Stimulated activated CD8-positive, alpha-beta memory T cell treated with anti-CD3 and anti-CD28 coated beads, Interleukin-12 subunit alpha, Interleukin-12 subunit beta, amount 100 ng/mL, for 24 hours (primary cell): Measurements from ENCODE around the gene SMARCD2.
"Not testable (repeated sequence)": the region's sequence is repeated elsewhere in the genome, so short reads cannot be mapped to it uniquely, and the experiment has no call there.

Experiments
- DNase-seq: peaks from one replicate; pipeline ENCODE4 v3.0.0-alpha.2; 2020; ENCODE audit errors: extremely low read depth

SMARCD2 gene

GRCh38 chr17:63842540-63843386, at the start of gene SMARCD2:
Gene SMARCD2 (minus strand): TSS chr17:63842685. CDS start chr17:63842674, 11 bp downstream.
- peak; percentile 96 for DNase-seq

GRCh38 chr17:63889026-63889848, 46.8 kb upstream of the SMARCD2 start:
- not testable (repeated sequence) for DNase-seq

GRCh38 chr17:63885119-63885518, 42.6 kb upstream of the SMARCD2 start:
- DNase-seq: not testable (repeated sequence)

GRCh38 chr17:63882626-63883126, 40.2 kb upstream of the SMARCD2 start:
- not testable (repeated sequence) for DNase-seq

- DNase-seq: no peak
Observed at GRCh38 chr17:63881935-63882601, 39.6 kb upstream of the SMARCD2 start, which contains the start of gene GH2. Gene GH2 (minus strand): TSS chr17:63881944. CDS start chr17:63881801, 143 bp downstream.

- not testable (repeated sequence) for DNase-seq
Observed at GRCh38 chr17:63881337-63881736, 38.9 kb upstream of the SMARCD2 start.

GRCh38 chr17:63880706-63881105, 38.2 kb upstream of the SMARCD2 start:
- no peak for DNase-seq

- not testable (repeated sequence) for DNase-seq
Observed at GRCh38 chr17:63878413-63878812, 35.9 kb upstream of the SMARCD2 start.

- DNase-seq: not testable (repeated sequence)
Observed at GRCh38 chr17:63874693-63875092, 32.2 kb upstream of the SMARCD2 start.

GRCh38 chr17:63874061-63874626, 31.7 kb upstream of the SMARCD2 start:
- DNase-seq: not testable (repeated sequence)

GRCh38 chr17:63873577-63873976, 31.1 kb upstream of the SMARCD2 start, which contains the start of gene CSH2:
Gene CSH2 (minus strand): TSS chr17:63873677. CDS start chr17:63873614, 63 bp downstream.
- DNase-seq: not testable (repeated sequence)

GRCh38 chr17:63871646-63872365, 29.3 kb upstream of the SMARCD2 start:
- not testable (repeated sequence) for DNase-seq

GRCh38 chr17:63870292-63870665, 27.8 kb upstream of the SMARCD2 start:
- not testable (repeated sequence) for DNase-seq

GRCh38 chr17:63869491-63870291, 27.2 kb upstream of the SMARCD2 start:
- DNase-seq: not testable (repeated sequence)

- DNase-seq: not testable (repeated sequence)
Observed at GRCh38 chr17:63866625-63867024, 24.1 kb upstream of the SMARCD2 start.

GRCh38 chr17:63859257-63859656, 16.8 kb upstream of the SMARCD2 start:
- no peak for DNase-seq

- not testable (repeated sequence) for DNase-seq
Observed at GRCh38 chr17:63856425-63856824, 13.9 kb upstream of the SMARCD2 start.

GRCh38 chr17:63855185-63855584, 12.7 kb upstream of the SMARCD2 start:
- DNase-seq: no peak

GRCh38 chr17:63854709-63855108, 12.2 kb upstream of the SMARCD2 start:
- no peak for DNase-seq

- DNase-seq: no peak
Observed at GRCh38 chr17:63853260-63853659, 10.8 kb upstream of the SMARCD2 start.
